AG09309 (cell line): ENCODE measurements around the gene WBP1L.

Source experiments
- DNase-seq: peaks from one replicate; pipeline ENCODE4 v3.0.0-alpha.2; 2010; ENCODE audit warnings: low read depth
- H3K4me3 ChIP-seq: 2 replicates; pipeline ENCODE4 v1.5.1; 2011; ENCODE audit warnings: mild to moderate bottlenecking, low read depth, low read length, moderate library complexity; ENCODE audit not compliant: control insufficient read depth
- TF ChIP-seq, protein P1 (sequence below): IDR thresholded peaks from 2 replicates; pipeline ENCODE4 v1.5.1; 2011; ENCODE audit warnings: mild to moderate bottlenecking, low read depth, low read length, inconsistent platforms; ENCODE audit not compliant: insufficient read depth, control insufficient read depth; ENCODE audit errors: missing control alignments

Gene WBP1L

GRCh38 chr10:102743078-102743587, 615 bp upstream of the WBP1L start:
- no peak overlapping the region for H3K4me3 ChIP-seq
- TF ChIP-seq, protein P1, sequence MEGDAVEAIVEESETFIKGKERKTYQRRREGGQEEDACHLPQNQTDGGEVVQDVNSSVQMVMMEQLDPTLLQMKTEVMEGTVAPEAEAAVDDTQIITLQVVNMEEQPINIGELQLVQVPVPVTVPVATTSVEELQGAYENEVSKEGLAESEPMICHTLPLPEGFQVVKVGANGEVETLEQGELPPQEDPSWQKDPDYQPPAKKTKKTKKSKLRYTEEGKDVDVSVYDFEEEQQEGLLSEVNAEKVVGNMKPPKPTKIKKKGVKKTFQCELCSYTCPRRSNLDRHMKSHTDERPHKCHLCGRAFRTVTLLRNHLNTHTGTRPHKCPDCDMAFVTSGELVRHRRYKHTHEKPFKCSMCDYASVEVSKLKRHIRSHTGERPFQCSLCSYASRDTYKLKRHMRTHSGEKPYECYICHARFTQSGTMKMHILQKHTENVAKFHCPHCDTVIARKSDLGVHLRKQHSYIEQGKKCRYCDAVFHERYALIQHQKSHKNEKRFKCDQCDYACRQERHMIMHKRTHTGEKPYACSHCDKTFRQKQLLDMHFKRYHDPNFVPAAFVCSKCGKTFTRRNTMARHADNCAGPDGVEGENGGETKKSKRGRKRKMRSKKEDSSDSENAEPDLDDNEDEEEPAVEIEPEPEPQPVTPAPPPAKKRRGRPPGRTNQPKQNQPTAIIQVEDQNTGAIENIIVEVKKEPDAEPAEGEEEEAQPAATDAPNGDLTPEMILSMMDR: no peak
- no peak for DNase-seq

DNA sequence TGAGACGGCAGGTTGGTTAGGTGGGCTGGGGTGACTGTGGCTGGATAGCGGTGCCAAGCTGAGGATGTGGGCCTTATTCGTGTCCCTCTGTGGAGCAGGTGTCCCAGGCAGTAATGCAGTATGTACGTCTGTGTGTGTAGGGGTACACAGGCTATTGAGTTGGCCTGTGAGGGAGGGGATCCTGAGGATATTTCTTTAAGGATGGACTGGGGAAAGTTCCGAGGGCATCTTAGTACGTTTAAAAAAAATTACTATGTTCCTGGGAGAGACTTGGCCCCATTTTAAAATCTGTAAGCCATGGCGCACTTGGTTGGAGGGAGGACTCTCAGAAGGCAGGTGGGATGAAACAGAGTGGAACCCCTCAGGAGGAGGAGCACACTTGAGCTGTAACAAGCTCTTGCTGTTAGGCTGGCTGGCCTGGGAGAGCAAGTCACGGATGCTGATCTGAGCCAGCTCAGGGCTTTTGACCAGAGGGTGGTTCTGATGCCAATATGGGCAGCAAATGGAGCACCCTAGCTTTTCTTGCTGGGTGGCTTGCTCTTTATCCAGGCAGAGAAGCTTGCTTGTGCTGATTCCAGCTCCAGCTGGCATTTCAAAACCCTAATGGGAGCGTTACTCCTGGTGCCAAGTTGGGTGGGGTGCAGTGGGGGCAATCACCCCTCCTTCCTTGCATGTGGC, 765 bp downstream of the WBP1L start:
- TF ChIP-seq, protein P1: no peak
- H3K4me3 ChIP-seq: peak overlapping the region; percentile 100
- no peak for DNase-seq

GRCh38 chr10:102745157-102745556, 1.4 kb downstream of the WBP1L start:
- TF ChIP-seq, protein P1: no peak
- DNase-seq: no peak
- peak overlapping the region; percentile 100 for H3K4me3 ChIP-seq

- TF ChIP-seq, protein P1: no peak
- peak; percentile 86 for DNase-seq
- no peak overlapping the region for H3K4me3 ChIP-seq
Measured at GRCh38 chr10:102752266-102752930, 8.7 kb downstream of the WBP1L start.

DNA sequence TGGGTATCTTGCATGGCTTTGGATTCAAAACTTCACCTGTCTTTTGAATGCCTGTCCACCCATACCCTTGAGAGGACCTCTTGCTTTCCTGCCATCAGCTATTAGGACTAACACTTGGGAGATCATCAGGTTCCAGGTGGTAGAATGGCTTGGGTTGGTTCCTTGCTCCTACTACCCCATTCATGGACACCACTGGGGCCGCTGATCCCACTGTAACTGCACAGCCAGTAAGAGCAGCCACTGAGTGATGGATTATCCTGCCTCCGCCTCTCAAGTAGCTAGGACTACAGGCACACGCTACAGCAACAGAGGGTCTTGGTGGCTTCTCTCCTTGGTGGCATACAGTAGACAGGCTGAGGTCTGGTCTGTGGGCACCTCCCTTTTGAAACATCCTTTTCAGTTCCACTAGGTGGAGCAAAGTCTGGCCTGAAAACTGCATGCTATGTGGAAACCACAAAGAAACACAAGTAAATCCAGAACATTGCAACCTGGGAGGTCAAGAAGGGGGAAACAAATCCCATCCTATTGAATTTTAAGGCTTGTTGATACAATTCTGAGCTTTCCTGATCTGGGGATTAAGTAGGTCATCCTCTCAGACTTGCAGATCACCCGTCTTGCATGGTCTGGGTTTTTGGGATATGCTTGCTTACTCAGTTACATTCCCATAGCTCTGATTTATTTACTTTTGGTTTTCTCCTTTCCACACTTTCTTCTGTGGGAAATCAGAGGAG, 9.4 kb downstream of the WBP1L start:
- TF ChIP-seq, protein P1: peak; percentile 64
- no peak overlapping the region for H3K4me3 ChIP-seq
- no peak for DNase-seq

GRCh38 chr10:102753718-102754117, 10.0 kb downstream of the WBP1L start:
- no peak overlapping the region for H3K4me3 ChIP-seq
- TF ChIP-seq, protein P1: no peak
- no peak for DNase-seq
